ENCODE measurements around the gene LRRC7. TPM values are rescaled to one million over a fixed set of nuclear protein-coding genes. Genes with fewer than 3 reads are reported as not detected.
A peak's percentile ranks its signal among the peaks of the same experiment; 100 is the strongest.

Gene LRRC7
- total and polyA plus RNA-seq, 3 experiments from 2014 or later: not detected

DNA sequence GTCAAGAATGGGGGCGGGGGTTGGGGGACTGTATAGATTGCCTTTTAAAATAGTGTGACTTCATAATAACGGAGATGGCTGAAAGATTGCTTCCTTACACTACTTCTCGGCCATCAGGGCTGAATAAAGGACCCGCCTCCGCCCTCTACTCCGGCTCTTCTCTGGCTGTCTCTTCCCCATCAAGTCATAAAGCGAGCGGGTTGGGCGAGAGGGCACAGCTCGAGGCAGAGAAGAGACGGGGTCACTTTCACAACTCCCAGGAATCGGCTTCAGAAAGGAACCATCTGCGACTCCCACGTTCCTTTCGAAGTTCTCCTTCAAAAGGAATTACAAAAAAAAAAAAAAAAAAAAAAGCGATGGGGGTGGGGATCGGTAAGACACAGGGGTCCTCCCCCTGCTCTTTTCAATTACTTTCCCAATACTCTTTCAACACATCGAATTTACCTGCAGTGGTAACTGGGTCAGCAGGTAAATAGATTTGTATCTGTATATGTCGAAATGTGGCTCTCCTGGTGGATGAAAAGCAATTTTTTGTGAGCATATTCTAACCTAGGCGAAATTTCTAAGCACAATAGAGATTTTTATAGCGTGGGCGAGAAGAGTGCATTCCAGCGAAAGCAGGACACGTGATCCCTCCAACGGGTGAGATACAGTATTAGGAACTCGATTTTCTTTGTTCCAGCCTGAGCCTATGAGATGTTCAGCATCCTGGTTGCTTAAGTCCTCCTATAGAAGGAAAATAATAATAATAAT lies 2.0 kb downstream of the LRRC7 start:
- Mint-ChIP-seq H3K9me3 (peaks cover 11 to 31% (median 16%) of the 10 kb centered on the region in 5 donors), H3K36me3 (peaks cover 0 to 3% (median 0%) of the 10 kb centered on the region in 3 donors), H3K4me1 (no peaks in the 10 kb centered on the region), H3K27me3 (peaks cover 21 to 25% of the 10 kb centered on the region in 2 donors), H3K4me3 (no peak overlapping the region), H3K27ac (no peak overlapping the region)
- Histone ChIP-seq H3K27ac (ENCODE audit: low read depth, low read length) (no peak overlapping the region), H3K4me1 (ENCODE audit: insufficient read depth, low read length) (no peaks in the 10 kb centered on the region), H3K27me3 (ENCODE audit: insufficient read depth, low read length, poor library complexity, severe bottlenecking) (no peaks in the 10 kb centered on the region), H3K9me3 (ENCODE audit: low read length) (no peaks in the 10 kb centered on the region), H3K4me3 (ENCODE audit: low read length) (no peak overlapping the region), H3K36me3 (ENCODE audit: insufficient read depth, low read length) (no peaks in the 10 kb centered on the region)
- POLR2A ChIA-PET: no interaction called here
- DNase-seq: no peak
- CTCF ChIA-PET: no interaction called here

GRCh38 chr1:69570356-69570755 lies 2.6 kb downstream of the LRRC7 start:
- H3K27ac ChIP-seq (ENCODE audit: low read depth, low read length): no peak overlapping the region
- H3K36me3 ChIP-seq (ENCODE audit: insufficient read depth, low read length): no peaks in the 10 kb centered on the region
- ChIA-PET POLR2A (no interaction called here), CTCF (no interaction called here)
- Mint-ChIP-seq H3K27ac (no peak overlapping the region), H3K4me1 (no peaks in the 10 kb centered on the region), H3K9me3 (peaks cover 11 to 31% (median 15%) of the 10 kb centered on the region in 5 donors), H3K36me3 (peaks cover 0 to 3% (median 0%) of the 10 kb centered on the region in 3 donors), H3K4me3 (no peak overlapping the region), H3K27me3 (peaks cover 21 to 25% of the 10 kb centered on the region in 2 donors)
- no peak overlapping the region for H3K4me3 ChIP-seq (ENCODE audit: low read length)
- DNase-seq: no peak
- no peaks in the 10 kb centered on the region for H3K9me3 ChIP-seq (ENCODE audit: low read length)
- H3K4me1 ChIP-seq (ENCODE audit: insufficient read depth, low read length): no peaks in the 10 kb centered on the region
- no peaks in the 10 kb centered on the region for H3K27me3 ChIP-seq (ENCODE audit: insufficient read depth, low read length, poor library complexity, severe bottlenecking)

DNA sequence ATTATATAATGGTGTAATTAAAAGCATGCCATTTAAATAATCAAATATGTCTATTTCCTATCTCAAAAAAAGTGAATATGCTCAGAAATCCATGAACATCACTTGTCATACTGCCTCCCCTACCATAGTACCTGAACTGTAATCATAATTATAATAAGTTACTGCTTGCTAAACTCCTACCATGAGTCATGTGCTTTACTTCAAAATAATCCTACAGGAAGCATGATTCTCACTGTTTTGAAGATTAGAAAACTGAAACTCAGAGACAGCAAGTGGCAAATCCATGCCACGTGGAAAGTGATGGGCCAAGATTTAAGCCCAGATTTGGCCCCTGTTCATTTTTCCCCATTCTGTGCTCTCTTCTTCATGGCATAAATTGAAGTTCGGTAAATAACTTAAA lies 5.2 kb downstream of the LRRC7 start:
- H3K36me3 Mint-ChIP-seq: no peaks in the 10 kb centered on the region
- H3K4me3 ChIP-seq (ENCODE audit: low read length): no peak overlapping the region
- no peak for DNase-seq
- H3K4me1 Mint-ChIP-seq: no peaks in the 10 kb centered on the region
- H3K9me3 ChIP-seq (ENCODE audit: low read length): no peaks in the 10 kb centered on the region
- H3K27ac Mint-ChIP-seq: no peak overlapping the region
- no peaks in the 10 kb centered on the region for H3K36me3 ChIP-seq (ENCODE audit: insufficient read depth, low read length)
- no peak overlapping the region for H3K4me3 Mint-ChIP-seq
- ChIA-PET POLR2A (no interaction called here), CTCF (no interaction called here)
- no peaks in the 10 kb centered on the region for H3K27me3 ChIP-seq (ENCODE audit: insufficient read depth, low read length, poor library complexity, severe bottlenecking)
- H3K27me3 Mint-ChIP-seq: peaks cover 10% of the 10 kb centered on the region in 2 donors
- peaks cover 7 to 22% (median 17%) of the 10 kb centered on the region in 5 donors for H3K9me3 Mint-ChIP-seq
- H3K27ac ChIP-seq (ENCODE audit: low read depth, low read length): no peak overlapping the region
- no peaks in the 10 kb centered on the region for H3K4me1 ChIP-seq (ENCODE audit: insufficient read depth, low read length)

DNA sequence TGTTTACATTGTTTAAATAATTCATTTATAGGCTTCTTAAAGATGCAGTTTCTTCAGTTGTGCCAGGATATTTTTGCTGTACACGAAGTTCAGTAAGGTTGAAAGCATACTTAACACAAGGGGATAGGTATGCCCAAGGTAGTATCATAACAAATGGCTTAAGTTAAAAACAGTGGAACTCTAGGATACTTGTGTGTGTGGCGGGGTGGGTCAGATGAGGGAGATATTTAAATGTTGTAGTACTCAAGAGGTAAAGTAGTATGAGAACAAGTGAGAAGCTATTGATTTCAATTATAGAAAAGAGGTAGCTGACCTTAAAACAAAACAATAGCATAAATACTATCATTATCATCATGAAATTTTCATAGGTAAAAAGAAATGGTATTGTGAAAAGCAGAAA lies 6.2 kb downstream of the LRRC7 start:
- H3K4me1 Mint-ChIP-seq: no peaks in the 10 kb centered on the region
- no peaks in the 10 kb centered on the region for H3K36me3 Mint-ChIP-seq
- Histone ChIP-seq H3K36me3 (ENCODE audit: insufficient read depth, low read length) (no peaks in the 10 kb centered on the region), H3K9me3 (ENCODE audit: low read length) (no peaks in the 10 kb centered on the region), H3K27ac (ENCODE audit: low read depth, low read length) (no peak overlapping the region), H3K4me3 (ENCODE audit: low read length) (no peak overlapping the region), H3K4me1 (ENCODE audit: insufficient read depth, low read length) (no peaks in the 10 kb centered on the region), H3K27me3 (ENCODE audit: insufficient read depth, low read length, poor library complexity, severe bottlenecking) (no peaks in the 10 kb centered on the region)
- H3K9me3 Mint-ChIP-seq: peaks cover 4 to 17% (median 16%) of the 10 kb centered on the region in 5 donors
- H3K27ac Mint-ChIP-seq: no peak overlapping the region
- DNase-seq: no peak
- CTCF ChIA-PET: no interaction called here
- peaks cover 6 to 7% of the 10 kb centered on the region in 2 donors for H3K27me3 Mint-ChIP-seq
- POLR2A ChIA-PET: no interaction called here
- H3K4me3 Mint-ChIP-seq: no peak overlapping the region

DNA sequence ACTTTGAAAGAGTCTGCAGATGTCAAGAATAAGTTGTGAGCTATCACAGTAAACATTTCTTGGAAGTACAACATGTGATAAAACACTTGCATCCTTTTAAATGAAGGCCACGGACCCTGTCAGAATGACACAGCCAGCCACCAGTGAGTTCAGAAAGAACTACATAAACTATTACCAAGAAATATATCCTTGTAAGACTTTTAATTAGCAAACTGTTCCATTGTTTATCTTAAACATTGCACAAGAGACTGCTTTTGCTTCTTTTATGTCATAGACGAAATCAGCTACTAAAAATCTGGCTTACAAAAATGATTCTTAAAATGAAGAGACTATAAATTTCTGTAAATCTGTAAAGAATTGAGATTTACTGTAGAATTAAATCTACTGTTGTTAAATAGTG lies 17.9 kb downstream of the LRRC7 start:
- H3K9me3 Mint-ChIP-seq: peaks cover 2 to 14% (median 6%) of the 10 kb centered on the region in 5 donors
- DNase-seq: no peak
- no peak overlapping the region for H3K27ac Mint-ChIP-seq
- CTCF ChIA-PET: no interaction called here
- no peaks in the 10 kb centered on the region for H3K27me3 ChIP-seq (ENCODE audit: insufficient read depth, low read length, poor library complexity, severe bottlenecking)
- H3K4me3 ChIP-seq (ENCODE audit: low read length): no peak overlapping the region
- no peak overlapping the region for H3K4me3 Mint-ChIP-seq
- no peaks in the 10 kb centered on the region for H3K36me3 Mint-ChIP-seq
- H3K4me1 ChIP-seq (ENCODE audit: insufficient read depth, low read length): no peaks in the 10 kb centered on the region
- H3K9me3 ChIP-seq (ENCODE audit: low read length): no peaks in the 10 kb centered on the region
- H3K27me3 Mint-ChIP-seq: no peaks in the 10 kb centered on the region
- no peaks in the 10 kb centered on the region for H3K36me3 ChIP-seq (ENCODE audit: insufficient read depth, low read length)
- H3K4me1 Mint-ChIP-seq: no peaks in the 10 kb centered on the region
- POLR2A ChIA-PET: no interaction called here
- no peak overlapping the region for H3K27ac ChIP-seq (ENCODE audit: low read depth, low read length)

DNA sequence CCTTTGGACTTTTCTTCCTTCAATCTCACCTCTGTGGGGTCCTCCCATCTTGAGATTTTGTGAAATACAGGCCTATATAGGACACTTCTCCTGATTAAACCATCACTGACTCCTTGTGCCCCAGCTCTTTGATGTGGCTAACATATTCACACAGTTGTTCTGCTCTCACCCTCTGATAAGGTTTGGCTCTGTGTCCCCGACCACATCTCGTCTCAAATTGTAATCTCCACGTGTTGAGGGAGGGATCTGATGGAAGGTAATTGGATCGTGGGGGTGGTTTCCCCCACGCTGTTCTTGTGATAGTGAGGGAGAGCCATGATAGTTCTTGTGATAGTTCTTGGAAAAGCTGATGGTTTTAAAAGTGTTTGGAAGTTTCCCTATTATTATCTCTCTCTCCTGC lies 19.7 kb downstream of the LRRC7 start:
- CTCF ChIA-PET: no interaction called here
- H3K4me3 Mint-ChIP-seq: no peak overlapping the region
- no peak overlapping the region for H3K27ac ChIP-seq (ENCODE audit: low read depth, low read length)
- H3K4me1 ChIP-seq (ENCODE audit: insufficient read depth, low read length): no peaks in the 10 kb centered on the region
- H3K27me3 Mint-ChIP-seq: no peaks in the 10 kb centered on the region
- H3K4me1 Mint-ChIP-seq: no peaks in the 10 kb centered on the region
- peak overlapping the region in 1 of 8 donors; percentile 54 for H3K27ac Mint-ChIP-seq
- no peak for DNase-seq
- peaks cover 2 to 14% (median 4%) of the 10 kb centered on the region in 5 donors for H3K9me3 Mint-ChIP-seq
- H3K4me3 ChIP-seq (ENCODE audit: low read length): no peak overlapping the region
- H3K36me3 Mint-ChIP-seq: no peaks in the 10 kb centered on the region
- POLR2A ChIA-PET: no interaction called here
- H3K9me3 ChIP-seq (ENCODE audit: low read length): no peaks in the 10 kb centered on the region
- H3K27me3 ChIP-seq (ENCODE audit: insufficient read depth, low read length, poor library complexity, severe bottlenecking): no peaks in the 10 kb centered on the region
- no peaks in the 10 kb centered on the region for H3K36me3 ChIP-seq (ENCODE audit: insufficient read depth, low read length)

- H3K4me3 ChIP-seq (ENCODE audit: low read length): no peak overlapping the region
- H3K27ac ChIP-seq (ENCODE audit: low read depth, low read length): no peak overlapping the region
- no peaks in the 10 kb centered on the region for H3K27me3 ChIP-seq (ENCODE audit: insufficient read depth, low read length, poor library complexity, severe bottlenecking)
- CTCF ChIA-PET: no interaction called here
- DNase-seq: no peak
- POLR2A ChIA-PET: no interaction called here
- H3K9me3 ChIP-seq (ENCODE audit: low read length): no peaks in the 10 kb centered on the region
- Mint-ChIP-seq H3K27me3 (no peaks in the 10 kb centered on the region), H3K4me3 (no peak overlapping the region), H3K36me3 (no peaks in the 10 kb centered on the region), H3K4me1 (no peaks in the 10 kb centered on the region), H3K27ac (no peak overlapping the region), H3K9me3 (peaks cover 2 to 8% (median 6%) of the 10 kb centered on the region in 5 donors)
- H3K4me1 ChIP-seq (ENCODE audit: insufficient read depth, low read length): no peaks in the 10 kb centered on the region
- no peaks in the 10 kb centered on the region for H3K36me3 ChIP-seq (ENCODE audit: insufficient read depth, low read length)
Observed at GRCh38 chr1:69589799-69590198, 22.1 kb downstream of the LRRC7 start.

- ChIA-PET CTCF (no interaction called here), POLR2A (no interaction called here)
- H3K27me3 Mint-ChIP-seq: no peaks in the 10 kb centered on the region
- Histone ChIP-seq H3K4me3 (ENCODE audit: low read length) (no peak overlapping the region), H3K9me3 (ENCODE audit: low read length) (no peaks in the 10 kb centered on the region), H3K4me1 (ENCODE audit: insufficient read depth, low read length) (no peaks in the 10 kb centered on the region), H3K27ac (ENCODE audit: low read depth, low read length) (no peak overlapping the region), H3K27me3 (ENCODE audit: insufficient read depth, low read length, poor library complexity, severe bottlenecking) (no peaks in the 10 kb centered on the region), H3K36me3 (ENCODE audit: insufficient read depth, low read length) (no peaks in the 10 kb centered on the region)
- no peak overlapping the region for H3K27ac Mint-ChIP-seq
- no peaks in the 10 kb centered on the region for H3K4me1 Mint-ChIP-seq
- DNase-seq: no peak
- H3K4me3 Mint-ChIP-seq: no peak overlapping the region
- H3K36me3 Mint-ChIP-seq: no peaks in the 10 kb centered on the region
- peaks cover 0 to 10% (median 6%) of the 10 kb centered on the region in 5 donors for H3K9me3 Mint-ChIP-seq
Observed at GRCh38 chr1:69592341-69592740, 24.6 kb downstream of the LRRC7 start.

Data from CD8-positive, alpha-beta memory T cell (primary cell).